Spleen (tissue), 11 donors: ENCODE data around the gene TXNDC11. TPM values are rescaled to one million over a fixed set of nuclear protein-coding genes. Genes with fewer than 3 reads are reported as not detected.
A peak's percentile ranks its signal among the peaks of the same experiment; 100 is the strongest.

Experiments
- DNase-seq: peaks from one replicate; pipeline ENCODE4 v3.0.0-alpha.2; 2020
- H3K27ac ChIP-seq, 8 donors: fragments of 200-600 bp; sonication (generic) in 7 of 8; 1 replicate in 4 of 8; 2 replicates in 4 of 8; pipeline versions ENCODE4 v1.5.0 to v1.8.0; 2016 to 2021; ENCODE audit warnings: inconsistent platforms in 4 of 8, mild to moderate bottlenecking in 4 of 8, moderate library complexity in 1 of 8
- H3K27me3 ChIP-seq, 7 donors: fragments of 200-600 bp; sonication (generic) in 6 of 7; replicated peaks in 1 of 7; 1 replicate in 4 of 7; 2 replicates in 3 of 7; pipeline versions ENCODE4 v1.5.0 to v1.8.0; 2016 to 2021; ENCODE audit warnings: inconsistent platforms in 3 of 7, mild to moderate bottlenecking in 1 of 7
- H3K36me3 ChIP-seq, 6 donors: fragments of 200-600 bp; sonication (generic) in 5 of 6; 1 replicate in 4 of 6; 2 replicates in 2 of 6; pipeline versions ENCODE4 v1.5.0 to v1.8.0; 2016 to 2021; ENCODE audit warnings: inconsistent platforms in 2 of 6
- H3K4me1 ChIP-seq, 6 donors: fragments of 200-600 bp; sonication (generic) in 5 of 6; 1 replicate in 3 of 6; 2 replicates in 3 of 6; pipeline versions ENCODE4 v1.5.0 to v1.8.0; 2016 to 2021; ENCODE audit warnings: inconsistent platforms in 3 of 6
- H3K4me3 ChIP-seq, 8 donors: fragments of 200-600 bp; sonication (generic) in 7 of 8; 1 replicate in 4 of 8; 2 replicates in 4 of 8; pipeline versions ENCODE4 v1.5.0 to v1.8.0; 2016 to 2021; ENCODE audit warnings: inconsistent platforms in 4 of 8, mild to moderate bottlenecking in 4 of 8, moderate library complexity in 2 of 8
- H3K9me3 ChIP-seq, 8 donors: fragments of 200-600 bp; sonication (generic) in 7 of 8; 1 replicate in 4 of 8; 2 replicates in 4 of 8; pipeline versions ENCODE4 v1.5.0 to v1.8.0; 2016 to 2021; ENCODE audit warnings: inconsistent platforms in 4 of 8
- CTCF ChIP-seq, 11 experiments: fragments of 200-600 bp in 7 of 11; fragments of 450-650 bp in 4 of 11; sonication (generic) in 4 of 11; IDR thresholded peaks in 8 of 11; conservative IDR thresholded peaks in 3 of 11; 1 replicate in 7 of 11; 2 replicates in 4 of 11; pipeline versions ENCODE4 v1.4.0 to v1.8.0; 2016 to 2021; ENCODE audit warnings: antibody characterized with exemption in 11 of 11, inconsistent platforms in 4 of 11, mild to moderate bottlenecking in 1 of 11
- POLR2A ChIP-seq, 3 donors: fragments of 450-650 bp; IDR thresholded peaks; one replicate each; pipeline ENCODE4 v1.5.1; 2017; ENCODE audit warnings: antibody characterized with exemption in 3 of 3, mild to moderate bottlenecking in 1 of 3
- POLR2AphosphoS5 ChIP-seq, 3 donors: sonication (generic); formaldehyde crosslinking; IDR thresholded peaks; one replicate each; pipeline ENCODE4 v1.5.1; 2017; ENCODE audit warnings: antibody characterized with exemption in 3 of 3
- WGBS, 5 donors: extraction: QIAGEN DNeasy Blood & Tissue Kit in 3 of 5; methylation state at CpG; one replicate each; pipeline versions ENCODE4 v1.1.5 to v1.1.7; 2013 to 2018; 5-methylcytosine and 5-hydroxymethylcytosine counted together
- intact Hi-C: fragments of 100-400 bp; cut with DNase I; formaldehyde crosslinking; loops from one replicate; pipeline ENCODE4 v1.15.0; 2023; ENCODE audit warnings: low total_unique reads
- polyA plus RNA-seq, 3 donors: library from polyadenylated mRNA; stranded (reverse); fragments of 200-250 nt; gene quantifications; one replicate each; pipeline ENCODE4 v1.2.1, GENCODE V29; 2013
- total RNA-seq, 7 donors: library from RNA; depleted of rRNA in 3 of 7; stranded (reverse); fragments of >200 nt in 3 of 7; fragmentation: NEBNext Ultra II Directional in 4 of 7; extraction: Animal tissue kit (Norgen Biotek cat#: 25700) in 4 of 7; gene quantifications; one replicate each; pipeline versions ENCODE4 v1.1.0 to v1.2.1, GENCODE V29; 2016 to 2021
- donor health status: healthy with polysubstance abuse.
- donor health status: DM: no; HTN: no; CAD: no; lungs with moderate emphysema.
- donor health status: DM: no; HTN: no; CAD: no.
- donor health status: Bipolar disorder and iron deficiency.
- donor health status: healthy.
- donor health status: DM: no; HTN: no; CAD: no.
- donor health status: DM: yes; HTN: yes; CAD: no.

The TXNDC11 gene
- total and polyA plus RNA-seq, 10 donors, result 28.3 to 104 (median 49.3) TPM

GRCh38 chr16:11640987-11641817 lies 101.5 kb downstream of the TXNDC11 start:
- no peaks in the 10 kb centered on the region for H3K9me3 ChIP-seq

GRCh38 chr16:11639925-11640899 lies 102.4 kb downstream of the TXNDC11 start:
- WGBS, 5 donors, result 51 to 68% (median 57%) methylated on average over 23 to 25 of the region's 25 CpGs
- intact Hi-C loops, result loop anchor here (2.0 to 5.0 kb wide), 2 partner anchors 107 to 238 kb away; no protein-coding TSS in a partner anchor
- no peaks in the 10 kb centered on the region for H3K36me3 ChIP-seq
- H3K4me3 ChIP-seq, result peak overlapping the region in 1 of 8 donors; percentile 58
- peak; percentile 85 for DNase-seq
- peak in 1 of 3 donors; percentile 22 for TF ChIP-seq POLR2A (IDR thresholded peaks at IDR 0.05)
- TF ChIP-seq POLR2AphosphoS5 (IDR thresholded peaks at IDR 0.05), result peak; percentile 58 to 94 (median 87)
- TF ChIP-seq CTCF (IDR thresholded peaks at IDR 0.05 in 8 of 11, conservative IDR thresholded peaks at IDR 0.05 in 3 of 11), result peak in 1 of 11 experiments; percentile 16
- peaks cover 4 to 43% (median 18%) of the 10 kb centered on the region in 6 donors for H3K4me1 ChIP-seq
- H3K27ac ChIP-seq, result peak overlapping the region in 7 of 8 donors; percentile 82 to 96 (median 88)
- H3K27me3 ChIP-seq, result peaks cover 0 to 7% (median 0%) of the 10 kb centered on the region in 7 donors
- H3K9me3 ChIP-seq, result no peaks in the 10 kb centered on the region

More at GRCh38 chr16:11640987-11641817, 101.5 kb downstream of the TXNDC11 start:
- TF ChIP-seq CTCF (IDR thresholded peaks at IDR 0.05 in 8 of 11, conservative IDR thresholded peaks at IDR 0.05 in 3 of 11) (peak; percentile 45 to 83 (median 74)), POLR2AphosphoS5 (IDR thresholded peaks at IDR 0.05) (peak in 2 of 3 donors; percentile 9 to 54), POLR2A (IDR thresholded peaks at IDR 0.05) (no peak)
- intact Hi-C loops, result loop anchor here (2.0 to 5.0 kb wide), 2 partner anchors 108 to 239 kb away; no protein-coding TSS in a partner anchor
- Histone ChIP-seq H3K36me3 (no peaks in the 10 kb centered on the region), H3K4me3 (peak overlapping the region in 1 of 8 donors; percentile 58), H3K27me3 (no peaks in the 10 kb centered on the region), H3K4me1 (peaks cover 4 to 35% (median 18%) of the 10 kb centered on the region in 6 donors), H3K27ac (peak overlapping the region; percentile 29 to 96 (median 88))
- WGBS, 5 donors, result 43 to 47% (median 45%) methylated on average over 20 of the region's 20 CpGs
- no peak for DNase-seq

DNA sequence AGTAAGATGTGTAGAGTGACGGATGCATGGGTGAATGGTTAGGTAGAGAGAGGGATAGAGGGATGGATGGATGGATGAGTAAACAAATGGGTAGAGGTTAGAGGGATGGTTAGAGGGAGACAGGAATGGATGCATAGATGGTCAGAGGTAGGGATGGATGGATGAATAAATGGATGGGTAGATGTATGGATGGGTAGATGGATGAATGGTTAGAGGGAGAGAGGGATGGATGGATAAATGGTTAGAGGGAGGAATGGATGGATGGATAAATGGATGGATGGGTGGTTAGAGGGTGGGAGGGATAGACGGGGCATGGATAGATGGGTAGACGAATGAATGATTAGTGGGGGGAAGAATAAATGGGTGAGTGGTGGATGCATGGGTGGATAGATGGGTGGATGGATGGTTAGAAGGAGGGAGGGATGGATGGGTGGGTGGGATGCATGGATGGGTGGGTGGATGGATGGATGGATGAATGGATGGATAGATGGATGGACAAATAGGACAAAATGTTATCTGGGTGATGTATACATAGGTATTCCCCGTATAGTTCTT lies 103.6 kb downstream of the TXNDC11 start:
- Histone ChIP-seq H3K27ac (peak overlapping the region in 5 of 8 donors; percentile 82 to 96 (median 88)), H3K27me3 (peaks cover 0 to 7% (median 0%) of the 10 kb centered on the region in 7 donors), H3K4me3 (peak overlapping the region in 1 of 8 donors; percentile 58), H3K9me3 (no peaks in the 10 kb centered on the region), H3K4me1 (peaks cover 4 to 55% (median 23%) of the 10 kb centered on the region in 6 donors), H3K36me3 (no peaks in the 10 kb centered on the region)
- TF ChIP-seq POLR2AphosphoS5 (IDR thresholded peaks at IDR 0.05), result no peak
- no peak for TF ChIP-seq CTCF (IDR thresholded peaks at IDR 0.05 in 8 of 11, conservative IDR thresholded peaks at IDR 0.05 in 3 of 11)
- no peak for TF ChIP-seq POLR2A (IDR thresholded peaks at IDR 0.05)
- DNase-seq, result no peak
- WGBS, 5 donors, result 45 to 58% (median 46%) methylated on average over 4 of the region's 4 CpGs
- intact Hi-C loops, result no loop called here
